Fibroblast of skin of abdomen (primary cell): Measurements from ENCODE around the gene ERCC8.
"Not testable (repeated sequence)": the region's sequence is repeated elsewhere in the genome, so short reads cannot be mapped to it uniquely, and the experiment has no call there.

Experiments
- DNase-seq: peaks from one replicate; pipeline ENCODE4 v3.0.0-alpha.2; 2013

The ERCC8 gene

GRCh38 chr5:60903356-60903755 is 41.5 kb downstream of the ERCC8 start:
- no peak for DNase-seq

- DNase-seq: no peak
Measured at GRCh38 chr5:60896991-60897390, 47.9 kb downstream of the ERCC8 start.

GRCh38 chr5:60893521-60893920 is 51.3 kb downstream of the ERCC8 start:
- DNase-seq: no peak

- DNase-seq: no peak
Measured at GRCh38 chr5:60891667-60892066, 53.2 kb downstream of the ERCC8 start.

- DNase-seq: no peak
Measured at GRCh38 chr5:60888359-60889061, 56.4 kb downstream of the ERCC8 start.

- no peak for DNase-seq
Measured at GRCh38 chr5:60887746-60888145, 57.1 kb downstream of the ERCC8 start.

GRCh38 chr5:60887096-60887495 is 57.8 kb downstream of the ERCC8 start:
- DNase-seq: no peak

GRCh38 chr5:60886158-60886557 is 58.7 kb downstream of the ERCC8 start:
- no peak for DNase-seq

DNA sequence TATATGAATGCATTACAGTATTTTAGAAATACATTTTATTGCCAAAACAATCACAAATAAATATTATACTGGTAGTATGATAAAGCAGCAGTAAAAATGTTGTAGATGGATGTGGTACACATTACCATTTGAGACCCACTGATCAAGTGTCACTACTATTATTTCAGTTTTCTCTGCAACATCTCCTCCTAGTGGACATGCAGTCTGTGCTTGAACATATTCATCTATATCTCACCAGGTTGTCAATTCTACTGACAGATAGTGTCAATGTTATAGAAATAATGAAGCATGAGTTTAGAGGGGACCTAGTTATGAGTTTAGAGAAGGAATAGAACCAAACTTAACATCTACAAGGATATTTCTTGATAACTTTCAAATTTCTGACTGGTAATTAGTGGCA is 61.6 kb downstream of the ERCC8 start:
- DNase-seq: no peak

DNA sequence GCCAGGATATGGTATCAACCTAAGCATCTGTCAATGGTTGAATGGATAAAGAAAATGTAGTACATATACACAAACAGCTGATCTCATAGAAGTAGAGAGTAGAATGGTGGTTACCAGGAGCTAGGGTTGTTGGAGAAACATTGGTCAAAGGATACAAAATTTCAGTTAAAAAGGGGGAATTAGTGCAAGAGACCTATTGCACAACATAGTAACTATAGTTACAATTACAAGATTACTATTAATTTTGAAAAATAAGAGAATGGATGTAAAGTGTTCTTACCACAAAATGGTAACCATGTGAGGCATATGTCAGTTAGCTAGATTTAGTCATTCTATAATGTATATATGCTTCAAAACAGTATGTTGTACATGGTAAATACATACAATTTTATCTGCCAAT is 72.0 kb downstream of the ERCC8 start:
- DNase-seq: no peak

DNA sequence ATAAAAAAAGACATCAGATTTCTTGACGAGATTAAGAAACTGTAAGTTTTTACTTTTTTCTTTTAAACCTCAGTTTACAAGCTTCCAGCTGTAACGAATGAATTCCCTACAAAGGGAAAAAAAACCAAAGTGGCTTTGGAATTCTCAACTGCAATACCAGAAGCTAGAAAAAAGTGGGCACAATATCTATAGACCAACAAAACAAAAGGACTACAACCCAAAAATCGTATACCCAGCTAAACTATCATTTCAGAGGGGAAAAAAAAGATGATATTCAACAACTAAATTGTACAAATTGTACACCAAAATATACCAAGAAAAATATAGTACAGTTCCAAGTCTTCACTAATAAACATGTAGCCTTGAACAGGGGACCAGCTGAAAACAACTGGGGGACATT is 74.0 kb downstream of the ERCC8 start:
- no peak for DNase-seq

GRCh38 chr5:60860572-60860971 is 84.3 kb downstream of the ERCC8 start:
- not testable (repeated sequence) for DNase-seq

DNA sequence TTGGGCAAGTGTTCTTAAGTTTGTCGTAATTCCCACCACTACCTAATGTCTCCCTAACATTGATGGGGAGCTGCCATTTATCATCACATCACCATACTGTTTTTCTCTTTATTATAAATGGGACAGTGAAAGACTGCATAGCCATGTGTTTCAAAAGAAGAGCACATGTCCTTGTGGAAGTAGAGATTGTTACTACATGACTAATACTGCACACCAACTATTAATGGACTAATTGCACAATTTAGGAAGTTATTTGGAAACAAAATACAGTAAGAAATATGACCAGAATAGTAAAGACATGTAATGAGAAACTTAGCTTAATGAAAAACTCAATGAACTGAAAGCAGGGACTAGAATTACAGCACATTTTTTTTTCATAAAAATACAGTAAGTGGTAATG is 88.8 kb downstream of the ERCC8 start:
- peak; percentile 28 for DNase-seq

- DNase-seq: no peak
Measured at GRCh38 chr5:60852940-60853339, 91.9 kb downstream of the ERCC8 start.

DNA sequence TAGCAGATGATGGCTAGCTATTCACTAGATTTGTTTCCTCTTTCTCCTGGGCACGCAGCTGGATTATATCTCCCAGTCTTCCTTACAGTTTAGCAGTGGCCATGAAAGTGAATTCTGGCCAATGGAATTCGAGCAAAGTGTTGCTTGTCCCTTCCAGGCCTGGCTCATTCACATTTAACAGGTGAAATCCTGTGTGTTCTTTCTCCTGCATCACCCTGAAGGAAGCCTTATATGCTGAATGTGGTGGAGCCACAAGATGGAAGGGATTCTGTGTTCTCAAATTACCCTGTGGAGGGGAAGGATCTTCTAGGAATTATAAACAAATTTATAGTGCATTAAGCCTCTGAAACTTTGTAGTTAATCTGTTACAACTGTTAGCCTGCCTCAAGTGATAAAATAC is 92.6 kb downstream of the ERCC8 start:
- DNase-seq: no peak

GRCh38 chr5:60851626-60852025 is 93.2 kb downstream of the ERCC8 start:
- DNase-seq: no peak

DNA sequence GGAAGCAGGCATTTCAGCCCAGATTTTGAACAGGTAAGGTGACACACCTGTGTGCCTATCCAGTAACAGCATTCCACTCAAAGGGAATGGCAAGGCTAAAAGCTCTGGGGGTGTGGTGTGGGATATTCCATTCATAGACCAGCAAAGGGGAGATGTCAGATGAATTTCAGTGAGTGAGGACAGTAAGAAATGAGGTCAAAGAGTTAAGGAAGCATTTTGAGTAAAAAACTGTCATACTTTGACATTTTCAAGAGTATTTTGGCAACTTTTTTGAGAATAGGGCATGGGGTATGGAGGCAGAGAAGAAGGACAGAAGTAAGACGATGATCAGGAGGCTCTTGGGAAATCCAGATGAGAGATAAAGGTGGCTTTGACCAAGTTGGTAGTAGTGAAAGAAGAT is 98.6 kb downstream of the ERCC8 start:
- DNase-seq: no peak

GRCh38 chr5:60843936-60844905 is 100.6 kb downstream of the ERCC8 start, which contains the start of gene ELOVL7:
ELOVL7 (minus strand) TSS chr5:60844269; CDS start chr5:60787397, 56,872 bp downstream.
- peak; percentile 10 for DNase-seq

- DNase-seq: no peak
Measured at GRCh38 chr5:60843386-60843935, 101.4 kb downstream of the ERCC8 start.

DNA sequence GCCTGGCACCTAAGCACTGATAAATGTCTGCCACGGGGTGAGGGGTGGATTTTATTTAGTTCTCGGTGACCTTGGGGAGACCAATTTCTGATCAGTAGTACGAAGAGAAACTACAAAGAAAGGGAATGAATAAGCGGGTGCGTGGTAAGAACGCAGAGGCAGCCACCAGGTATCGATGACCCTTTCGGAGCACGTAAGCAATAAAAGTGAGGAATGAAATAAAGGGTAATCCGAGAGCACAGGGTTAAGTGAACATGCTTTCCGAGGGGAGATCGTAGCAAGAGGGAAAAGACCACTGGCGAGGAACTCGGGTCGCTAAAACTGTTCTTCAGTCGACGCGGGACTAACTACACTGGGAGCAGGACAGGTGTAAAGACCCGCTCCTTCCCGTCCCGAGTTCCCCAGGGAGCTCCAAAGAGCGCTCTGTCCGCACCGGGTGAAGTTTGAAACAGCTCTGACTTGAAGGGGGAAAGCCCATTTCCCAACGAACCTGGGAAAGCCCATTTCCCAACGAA is 101.9 kb downstream of the ERCC8 start:
- no peak for DNase-seq

GRCh38 chr5:60841361-60841760 is 103.5 kb downstream of the ERCC8 start:
- no peak for DNase-seq

GRCh38 chr5:60836131-60836530 is 108.7 kb downstream of the ERCC8 start:
- no peak for DNase-seq

- no peak for DNase-seq
Measured at GRCh38 chr5:60835554-60835953, 109.3 kb downstream of the ERCC8 start.
